Body of pancreas (tissue), 4 donors: ENCODE results near the gene MAP7D1. TPM values are rescaled to one million over a fixed set of nuclear protein-coding genes. Genes with fewer than 3 reads are reported as not detected.
"Not testable (repeated sequence)": the region's sequence is repeated elsewhere in the genome, so short reads cannot be mapped to it uniquely, and the experiment has no call there.

Experiments
- ATAC-seq: fragments of 150-250 bp; one replicate; pipeline ENCODE4 v1.9.1; 2016
- DNase-seq, 4 donors: peaks; one replicate each; pipeline ENCODE4 v3.0.0-alpha.2; 2019
- H3K27ac ChIP-seq, 4 donors: fragments of 200-600 bp; sonication (generic); 1 replicate in 3 of 4; 2 replicates in 1 of 4; pipeline versions ENCODE4 v1.5.1 to v1.6.1; 2016 to 2019; ENCODE audit warnings: mild to moderate bottlenecking in 1 of 4, mixed read lengths in 1 of 4, moderate library complexity in 1 of 4
- H3K27me3 ChIP-seq, 2 donors: fragments of 200-600 bp; sonication (generic); one replicate each; pipeline ENCODE4 v1.6.0; 2016; ENCODE audit warnings: mild to moderate bottlenecking in 1 of 2
- H3K36me3 ChIP-seq, 2 donors: fragments of 200-600 bp; sonication (generic); replicated peaks in 1 of 2; 2 replicates each; pipeline ENCODE4 v1.5.1; 2016; ENCODE audit warnings: low read depth in 2 of 2; ENCODE audit not compliant: insufficient read depth in 1 of 2
- H3K4me1 ChIP-seq: fragments of 200-600 bp; sonication (generic); one replicate; pipeline ENCODE4 v1.6.0; 2016
- H3K4me3 ChIP-seq, 2 donors: fragments of 200-600 bp; sonication (generic); 1 replicate in 1 of 2; 2 replicates in 1 of 2; pipeline ENCODE4 v1.5.1; 2016 to 2019
- H3K9me3 ChIP-seq, 3 donors: fragments of 200-600 bp; sonication (generic); 1 replicate in 2 of 3; 2 replicates in 1 of 3; pipeline ENCODE4 v1.5.1; 2016
- POLR2A ChIP-seq, 3 donors: fragments of 450-650 bp; IDR thresholded peaks; one replicate each; pipeline ENCODE4 v1.6.1; 2016; ENCODE audit warnings: antibody characterized with exemption in 3 of 3, mild to moderate bottlenecking in 2 of 3
- WGBS, 2 donors: methylation state at CpG; one replicate each; pipeline ENCODE4 v1.1.5; 2017; 5-methylcytosine and 5-hydroxymethylcytosine counted together
- intact Hi-C: fragments of 100-400 bp; cut with DNase I; formaldehyde crosslinking; loops from one replicate; pipeline ENCODE4 v1.15.1; 2023
- total RNA-seq, 2 donors: library from RNA; depleted of rRNA; stranded (reverse); fragments of >200 nt; gene quantifications; one replicate each; pipeline ENCODE4 v1.1.0, GENCODE V29; 2016
- TF ChIP-seq, protein P1 (sequence below), 7 experiments: fragments of 450-650 bp in 4 of 7; fragments of 200-600 bp in 3 of 7; sonication (generic) in 3 of 7; IDR thresholded peaks; one replicate each; pipeline ENCODE4 v1.5.1; 2016 to 2019; ENCODE audit warnings: antibody characterized with exemption in 7 of 7

MAP7D1 gene
- total RNA-seq, 2 donors from 2014 or later, result 32.9 to 97.2 TPM

DNA sequence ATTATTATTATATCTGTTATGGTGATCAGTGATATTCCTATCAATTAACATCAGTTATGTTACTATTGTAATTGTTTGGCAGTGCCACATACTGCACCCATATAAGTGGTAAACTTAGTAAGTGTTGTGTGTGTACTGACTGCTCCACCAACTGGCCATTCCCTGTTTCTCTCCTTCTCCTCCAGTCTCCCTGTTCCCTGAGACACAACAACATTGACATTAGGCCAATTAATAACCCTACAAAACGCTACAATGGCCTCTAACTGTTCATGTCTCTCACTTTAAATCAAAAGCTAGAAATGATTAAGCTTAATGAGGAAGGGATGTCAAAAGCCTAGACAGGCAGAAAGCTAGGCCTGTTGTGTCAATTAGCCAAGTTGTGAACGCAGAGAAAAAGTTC is 61.7 kb downstream of the MAP7D1 start:
- Histone ChIP-seq H3K4me3 (no peak overlapping the region), H3K9me3 (no peaks in the 10 kb centered on the region), H3K4me1 (no peaks in the 10 kb centered on the region), H3K27me3 (no peaks in the 10 kb centered on the region), H3K27ac (peak overlapping the region in 3 of 4 donors; percentile 34 to 66 (median 46)), H3K36me3 (no peaks in the 10 kb centered on the region)
- ATAC-seq (peak; percentile 78), DNase-seq (peak in 3 of 4 donors; percentile 18 to 44 (median 35))
- TF ChIP-seq POLR2A (IDR thresholded peaks at IDR 0.05), result no peak
- TF ChIP-seq, protein P1, sequence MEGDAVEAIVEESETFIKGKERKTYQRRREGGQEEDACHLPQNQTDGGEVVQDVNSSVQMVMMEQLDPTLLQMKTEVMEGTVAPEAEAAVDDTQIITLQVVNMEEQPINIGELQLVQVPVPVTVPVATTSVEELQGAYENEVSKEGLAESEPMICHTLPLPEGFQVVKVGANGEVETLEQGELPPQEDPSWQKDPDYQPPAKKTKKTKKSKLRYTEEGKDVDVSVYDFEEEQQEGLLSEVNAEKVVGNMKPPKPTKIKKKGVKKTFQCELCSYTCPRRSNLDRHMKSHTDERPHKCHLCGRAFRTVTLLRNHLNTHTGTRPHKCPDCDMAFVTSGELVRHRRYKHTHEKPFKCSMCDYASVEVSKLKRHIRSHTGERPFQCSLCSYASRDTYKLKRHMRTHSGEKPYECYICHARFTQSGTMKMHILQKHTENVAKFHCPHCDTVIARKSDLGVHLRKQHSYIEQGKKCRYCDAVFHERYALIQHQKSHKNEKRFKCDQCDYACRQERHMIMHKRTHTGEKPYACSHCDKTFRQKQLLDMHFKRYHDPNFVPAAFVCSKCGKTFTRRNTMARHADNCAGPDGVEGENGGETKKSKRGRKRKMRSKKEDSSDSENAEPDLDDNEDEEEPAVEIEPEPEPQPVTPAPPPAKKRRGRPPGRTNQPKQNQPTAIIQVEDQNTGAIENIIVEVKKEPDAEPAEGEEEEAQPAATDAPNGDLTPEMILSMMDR (IDR thresholded peaks at IDR 0.05), result peak in 4 of 7 experiments; percentile 32 to 40 (median 38)
- 19 to 35% methylated on average over 2 of the region's 2 CpGs for WGBS, 2 donors
- intact Hi-C loops, result no loop called here

DNA sequence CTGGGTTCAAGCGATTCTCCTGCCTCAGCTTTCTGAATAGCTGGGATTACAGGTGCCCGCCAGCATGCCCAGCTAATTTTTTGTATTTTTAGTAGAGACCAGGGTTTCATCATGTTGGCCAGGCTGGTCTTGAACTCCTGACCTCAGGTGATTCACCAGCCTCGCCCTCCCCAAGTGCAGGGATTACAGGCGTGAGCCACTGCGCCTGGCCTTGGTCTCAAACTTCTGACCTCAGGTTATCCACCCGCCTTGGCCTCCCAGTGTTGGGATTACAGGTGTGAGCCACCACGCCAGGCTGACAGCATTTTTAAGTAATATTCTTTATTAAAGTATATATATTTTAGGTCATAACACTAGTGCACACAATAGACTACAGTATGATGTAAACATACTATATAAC is 65.9 kb downstream of the MAP7D1 start:
- H3K27ac ChIP-seq, DNase-seq, H3K9me3 ChIP-seq, intact Hi-C loops, H3K36me3 ChIP-seq, H3K4me3 ChIP-seq, H3K27me3 ChIP-seq, ATAC-seq: not testable (repeated sequence)
- WGBS, 2 donors, result 89 to 90% methylated on average over 7 of the region's 7 CpGs
- H3K4me1 ChIP-seq, result peaks cover 22% of the 10 kb centered on the region

DNA sequence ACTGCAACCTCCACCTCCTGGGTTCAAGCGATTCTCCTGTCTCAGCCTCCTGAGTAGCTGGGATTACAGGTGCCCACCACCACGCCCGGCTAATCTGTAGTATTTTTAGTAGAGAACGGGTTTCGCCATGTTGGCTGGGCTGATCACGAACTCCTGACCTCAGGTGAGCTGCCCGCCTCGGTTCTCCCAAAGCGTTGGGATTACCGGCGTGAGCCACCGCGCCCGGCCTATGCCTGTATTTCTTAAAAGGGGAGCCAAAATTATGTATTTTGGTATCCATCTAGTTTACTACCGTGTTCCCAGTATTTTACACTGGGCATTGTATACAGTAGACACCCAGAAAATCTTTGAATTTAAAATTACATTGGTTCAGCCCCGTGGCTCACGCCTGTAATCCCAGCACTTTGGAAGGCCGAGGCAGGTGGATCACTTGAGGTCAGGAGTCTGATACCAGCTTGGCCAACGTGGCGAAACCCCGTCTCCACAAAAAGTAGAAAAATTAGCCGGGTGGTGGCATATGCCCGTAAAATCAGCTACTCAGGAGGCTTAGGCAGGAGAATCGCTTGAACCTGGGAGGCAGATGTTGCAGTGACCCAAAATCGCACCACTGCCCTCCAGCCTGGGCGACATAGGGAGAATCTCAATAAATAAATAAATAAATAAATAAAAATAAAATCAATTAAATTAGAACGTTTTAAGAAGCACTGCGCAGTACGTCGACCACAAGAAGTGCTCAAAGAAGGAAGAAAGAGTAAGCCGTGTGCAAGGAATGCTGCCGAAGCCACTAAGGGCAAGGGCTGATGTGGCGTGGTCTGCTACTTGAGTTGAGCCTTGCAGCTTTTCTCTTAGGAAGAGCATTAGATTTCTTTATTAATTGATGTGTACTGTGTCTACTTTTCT is 66.8 kb downstream of the MAP7D1 start:
- Histone ChIP-seq H3K27me3 (no peaks in the 10 kb centered on the region), H3K9me3 (no peaks in the 10 kb centered on the region), H3K4me1 (peaks cover 28% of the 10 kb centered on the region), H3K36me3 (no peaks in the 10 kb centered on the region), H3K4me3 (no peak overlapping the region), H3K27ac (peak overlapping the region; percentile 86 to 98 (median 93))
- intact Hi-C loops, result no loop called here
- ATAC-seq (no peak), DNase-seq (no peak)
- no peak for TF ChIP-seq POLR2A (IDR thresholded peaks at IDR 0.05)
- TF ChIP-seq, protein P1 (IDR thresholded peaks at IDR 0.05), result no peak
- WGBS, 2 donors, result 83 to 87% methylated on average over 31 to 33 of the region's 33 CpGs

DNA sequence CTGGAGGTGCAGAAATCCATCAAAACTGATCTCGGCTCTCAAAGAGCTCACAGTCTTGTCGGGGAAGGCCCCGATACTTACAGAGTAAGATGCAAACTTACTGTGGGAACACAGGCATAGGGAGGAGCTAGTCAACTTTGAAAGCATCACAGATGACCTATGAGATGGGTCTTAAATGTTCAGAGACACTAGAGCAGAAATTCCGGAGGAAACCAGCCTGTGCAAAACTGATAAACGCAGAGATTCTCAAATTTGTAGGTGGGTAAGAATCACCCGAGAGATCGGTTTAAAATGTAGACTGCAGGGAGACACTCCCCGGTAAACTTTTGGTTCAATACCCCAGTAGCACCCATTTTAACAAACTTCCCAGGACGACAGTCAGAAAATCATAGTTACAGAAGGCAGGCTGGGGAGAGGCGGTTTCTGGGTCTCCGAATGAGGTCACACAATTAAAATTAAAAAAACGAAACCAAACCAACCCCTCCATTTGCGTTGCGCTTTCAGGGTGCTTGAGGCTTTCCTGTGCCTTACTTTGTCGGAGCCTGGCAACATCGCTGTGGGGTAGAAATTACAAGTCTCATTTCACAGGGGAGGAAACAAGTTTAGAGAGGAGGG is 67.5 kb downstream of the MAP7D1 start:
- peak overlapping the region; percentile 9 to 34 for H3K4me3 ChIP-seq
- peaks cover 34% of the 10 kb centered on the region for H3K4me1 ChIP-seq
- intact Hi-C loops, result no loop called here
- ATAC-seq (peak; percentile 7), DNase-seq (peak in 1 of 4 donors; percentile 25)
- 1 to 2% methylated on average over 16 of the region's 16 CpGs for WGBS, 2 donors
- no peaks in the 10 kb centered on the region for H3K9me3 ChIP-seq
- H3K27ac ChIP-seq, result peak overlapping the region; percentile 86 to 98 (median 93)
- no peaks in the 10 kb centered on the region for H3K36me3 ChIP-seq
- no peak for TF ChIP-seq POLR2A (IDR thresholded peaks at IDR 0.05)
- TF ChIP-seq, protein P1 (IDR thresholded peaks at IDR 0.05), result no peak
- H3K27me3 ChIP-seq, result no peaks in the 10 kb centered on the region

DNA sequence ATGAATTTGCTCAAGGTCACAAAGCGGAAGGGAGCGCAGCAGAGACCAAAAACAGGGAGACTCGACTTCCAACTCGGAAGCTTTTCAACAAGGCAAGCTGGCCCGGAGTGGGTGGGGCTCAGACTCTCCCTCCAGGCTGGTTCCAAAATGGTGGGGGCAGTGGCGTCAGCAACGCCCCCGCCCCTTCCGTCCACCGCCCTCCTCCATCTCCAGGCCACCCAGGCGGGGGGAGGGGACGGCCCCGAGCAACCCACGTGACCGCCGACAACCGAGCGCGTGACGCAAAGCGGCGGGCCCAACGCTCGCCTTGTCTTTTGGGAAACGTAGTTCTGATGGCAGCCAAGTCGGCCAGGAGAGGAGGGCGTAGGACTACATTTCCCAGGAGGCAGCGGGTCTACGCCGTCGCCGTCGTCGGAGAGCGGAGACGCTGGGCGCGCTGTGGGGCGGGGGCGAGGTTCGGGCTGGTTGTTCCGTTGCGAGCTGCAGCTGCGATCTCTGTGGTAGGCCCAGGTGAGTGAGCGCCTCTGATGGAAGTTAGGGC is 68.1 kb downstream of the MAP7D1 start, which contains the start of gene THRAP3:
THRAP3 (plus strand) TSS at position 448 of the 541 bp plus-strand sequence. CDS start 58,121 bp downstream, outside the sequence.
- ATAC-seq, result peak; percentile 96
- Histone ChIP-seq H3K4me1 (peaks cover 37% of the 10 kb centered on the region), H3K9me3 (no peaks in the 10 kb centered on the region), H3K27me3 (no peaks in the 10 kb centered on the region), H3K4me3 (peak within 1 kb of the TSS; percentile 79 to 97), H3K27ac (peak within 1 kb of the TSS; percentile 89 to 98 (median 96)), H3K36me3 (no peaks in the 10 kb centered on the region)
- peak; percentile 94 to 99 (median 97) for TF ChIP-seq POLR2A (IDR thresholded peaks at IDR 0.05)
- TF ChIP-seq, protein P1 (IDR thresholded peaks at IDR 0.05), result peak in 1 of 7 experiments; percentile 15
- peak; percentile 100 for DNase-seq
- intact Hi-C loops, result no loop called here
- 1 to 3% methylated on average over 3 to 45 of the region's 45 CpGs for WGBS, 2 donors
